GM23338 (cell line): Measurements from ENCODE around the gene OR10H2. TPM values are rescaled to one million over a fixed set of nuclear protein-coding genes. Genes with fewer than 3 reads are reported as not detected.

Experiments
- ATAC-seq: fragments of 200-7000 bp; cut with Tn5 transposase; 3 replicates; pipeline ENCODE4 v1.9.1; 2020
- DNase-seq: peaks from one replicate; pipeline ENCODE4 v3.0.0-alpha.2; 2015; ENCODE audit warnings: low spot score
- H2AFZ ChIP-seq: fragments of 200-600 bp; sonication (generic); 2 replicates; pipeline ENCODE4 v1.8.0; 2016; ENCODE audit warnings: antibody characterized with exemption, mild to moderate bottlenecking, moderate library complexity
- H3F3A ChIP-seq: fragments of 200-600 bp; sonication (generic); replicated peaks from 2 replicates; pipeline ENCODE4 v1.8.0; 2017; ENCODE audit warnings: antibody characterized with exemption, mixed run types, low read depth
- H3K27ac ChIP-seq: fragments of 200-600 bp; sonication (generic); 2 replicates; pipeline ENCODE4 v1.6.1; 2016; ENCODE audit warnings: low read depth
- H3K27me3 ChIP-seq: fragments of 200-600 bp; sonication (generic); 2 replicates; pipeline ENCODE4 v1.8.0; 2016; ENCODE audit warnings: mild to moderate bottlenecking, mixed run types, moderate library complexity; ENCODE audit not compliant: insufficient read depth
- H3K36me3 ChIP-seq: fragments of 200-600 bp; sonication (generic); 2 replicates; pipeline ENCODE4 v1.8.0; 2016; ENCODE audit warnings: mild to moderate bottlenecking; ENCODE audit not compliant: insufficient read depth
- H3K4me1 ChIP-seq: fragments of 200-600 bp; sonication (generic); 2 replicates; pipeline ENCODE4 v1.8.0; 2016; ENCODE audit warnings: mild to moderate bottlenecking, moderate library complexity; ENCODE audit not compliant: insufficient read depth
- H3K4me2 ChIP-seq: fragments of 200-600 bp; sonication (generic); 2 replicates; pipeline ENCODE4 v1.7.1; 2017; ENCODE audit warnings: mixed run types
- H3K4me3 ChIP-seq: fragments of 200-600 bp; sonication (generic); 2 replicates; pipeline ENCODE4 v1.6.1; 2016; ENCODE audit warnings: mixed run types
- H3K79me2 ChIP-seq: fragments of 200-600 bp; sonication (generic); replicated peaks from 2 replicates; pipeline ENCODE4 v1.8.0; 2017; ENCODE audit warnings: mild to moderate bottlenecking; ENCODE audit not compliant: insufficient read depth
- H3K9me2 ChIP-seq: fragments of 200-600 bp; sonication (generic); 2 replicates; pipeline ENCODE4 v1.8.0; 2017; ENCODE audit not compliant: insufficient read depth
- H4K20me1 ChIP-seq: fragments of 200-600 bp; sonication (generic); replicated peaks from 2 replicates; pipeline ENCODE4 v1.8.0; 2017; ENCODE audit warnings: mild to moderate bottlenecking; ENCODE audit not compliant: insufficient read depth
- H3K27ac Mint-ChIP-seq: 2 replicates; pipeline ENCODE4 v1.8.0; 2020; ENCODE audit warnings: inconsistent platforms, mild to moderate bottlenecking, moderate library complexity, mixed read lengths
- H3K27me3 Mint-ChIP-seq: 3 replicates; pipeline ENCODE4 v1.8.0; 2022; ENCODE audit warnings: low read depth, mild to moderate bottlenecking, moderate library complexity, mixed read lengths, inconsistent platforms; ENCODE audit not compliant: insufficient read depth, poor library complexity
- H3K36me3 Mint-ChIP-seq: 3 replicates; pipeline ENCODE4 v1.8.0; 2021; ENCODE audit warnings: low read depth, mild to moderate bottlenecking, inconsistent platforms, moderate library complexity, mixed read lengths
- H3K4me1 Mint-ChIP-seq: 3 replicates; pipeline ENCODE4 v1.8.0; 2020; ENCODE audit warnings: mild to moderate bottlenecking, inconsistent platforms, mixed read lengths
- H3K4me3 Mint-ChIP-seq: 3 replicates; pipeline ENCODE4 v1.8.0; 2021; ENCODE audit warnings: moderate library complexity, mild to moderate bottlenecking, inconsistent platforms, mixed read lengths
- H3K9me3 Mint-ChIP-seq: 3 replicates; pipeline ENCODE4 v1.8.0; 2020; ENCODE audit warnings: moderate library complexity, mild to moderate bottlenecking, inconsistent platforms, mixed read lengths
- CREB1 ChIP-seq: fragments of 250-450 bp; sonication (Bioruptor Pico); IDR thresholded peaks from 2 replicates; pipeline ENCODE4 v1.5.0; 2020; ENCODE audit warnings: low read depth, mild to moderate bottlenecking, moderate library complexity
- CTCF ChIP-seq, 2 experiments: fragments of 200-600 bp in 1 of 2; sonication (generic) in 1 of 2; conservative IDR thresholded peaks; 2 replicates each; pipeline versions ENCODE4 v1.5.1 to v1.6.1; 2016 to 2017; ENCODE audit warnings: antibody characterized with exemption in 2 of 2, low read depth in 2 of 2, mild to moderate bottlenecking in 2 of 2, moderate library complexity in 1 of 2
- ETS1 ChIP-seq: IDR thresholded peaks from 2 replicates; pipeline ENCODE4 v1.6.1; 2016; ENCODE audit warnings: antibody characterized with exemption
- EZH2 ChIP-seq: fragments of 200-600 bp; sonication (generic); IDR thresholded peaks from one replicate; pipeline ENCODE4 v1.8.0; 2017; ENCODE audit warnings: antibody characterized with exemption, mild to moderate bottlenecking, low read depth; ENCODE audit not compliant: unreplicated experiment
- EZH2phosphoT487 ChIP-seq: fragments of 200-600 bp; sonication (generic); IDR thresholded peaks from one replicate; pipeline ENCODE4 v1.8.1; 2018; ENCODE audit warnings: antibody characterized with exemption; ENCODE audit not compliant: unreplicated experiment
- JUNB ChIP-seq: IDR thresholded peaks from one replicate; pipeline ENCODE4 v1.6.1; 2016; ENCODE audit warnings: antibody characterized with exemption; ENCODE audit not compliant: unreplicated experiment
- NANOG ChIP-seq: IDR thresholded peaks from 2 replicates; pipeline ENCODE4 v1.6.1; 2016; ENCODE audit warnings: antibody characterized with exemption, borderline replicate concordance
- POLR2AphosphoS5 ChIP-seq: IDR thresholded peaks from 2 replicates; pipeline ENCODE4 v1.6.1; 2016; ENCODE audit warnings: antibody characterized with exemption, low read depth
- REST ChIP-seq: IDR thresholded peaks from one replicate; pipeline ENCODE4 v1.6.1; 2018; ENCODE audit warnings: antibody characterized with exemption; ENCODE audit not compliant: unreplicated experiment
- STAT1 ChIP-seq: IDR thresholded peaks from one replicate; pipeline ENCODE4 v1.6.1; 2016; ENCODE audit warnings: antibody characterized with exemption; ENCODE audit not compliant: unreplicated experiment
- ZNF114 ChIP-seq: fragments of 250-450 bp; sonication (Bioruptor Pico); IDR thresholded peaks from 2 replicates; pipeline ENCODE4 v1.5.0; 2020; ENCODE audit warnings: mild to moderate bottlenecking, moderate library complexity
- ZNF331 ChIP-seq: fragments of 250-450 bp; sonication (Bioruptor Pico); IDR thresholded peaks from 2 replicates; pipeline ENCODE4 v1.5.0; 2020; ENCODE audit warnings: low read depth, mild to moderate bottlenecking, moderate library complexity
- ZNF462 ChIP-seq: fragments of 250-450 bp; sonication (Bioruptor Pico); IDR thresholded peaks from 2 replicates; pipeline ENCODE4 v1.5.0; 2020; ENCODE audit warnings: mild to moderate bottlenecking, moderate library complexity
- polyA plus RNA-seq: library from polyadenylated mRNA; unstranded; fragments of >200 nt; fragmentation: Nextera tagmentation; extraction: Ambion mirVana; gene quantifications from 2 replicates; pipeline ENCODE4 v1.2.1, GENCODE V29; 2016
- total RNA-seq: library from RNA; depleted of rRNA; stranded (reverse); fragments of >200 nt; shearing (Covaris generic); gene quantifications from 2 replicates; pipeline ENCODE4 v1.2.3, GENCODE V29; 2014

The OR10H2 gene
- total and polyA plus RNA-seq, 2 experiments from 2014 or later: not detected

- Histone ChIP-seq H3K4me2 (no peak overlapping the region), H3F3A (no peaks in the 10 kb centered on the region), H3K9me2 (no peaks in the 10 kb centered on the region), H3K36me3 (no peaks in the 10 kb centered on the region; the same call in 1 of the 2 replicates), H3K79me2 (no peaks in the 10 kb centered on the region), H3K4me3 (no peak overlapping the region), H3K27ac (no peak overlapping the region), H3K27me3 (no peaks in the 10 kb centered on the region), H2AFZ (no peak overlapping the region), H3K4me1 (no peaks in the 10 kb centered on the region), H4K20me1 (no peaks in the 10 kb centered on the region)
- Mint-ChIP-seq H3K4me3 (no peak overlapping the region), H3K27ac (no peak overlapping the region), H3K4me1 (no peaks in the 10 kb centered on the region), H3K36me3 (peaks cover 59% of the 10 kb centered on the region), H3K9me3 (peaks cover 97% of the 10 kb centered on the region), H3K27me3 (peaks cover 3% of the 10 kb centered on the region)
- DNase-seq (no peak), ATAC-seq (no peak)
- TF ChIP-seq ZNF462 (CRISPR knock-in tag) (no peak), CREB1 (CRISPR knock-in tag) (no peak), ETS1 (no peak), ZNF331 (CRISPR knock-in tag) (no peak), EZH2 (no peak), EZH2phosphoT487 (no peak), ZNF114 (CRISPR knock-in tag) (no peak), STAT1 (no peak), NANOG (no peak), JUNB (no peak), CTCF (conservative IDR thresholded peaks at IDR 0.05; ENCODE audit: low read depth in 2 of 2) (no peak), POLR2AphosphoS5 (no peak), REST (no peak)
Observed at GRCh38 chr19:15680478-15681322, 47.1 kb upstream of the OR10H2 start.
